Trophoblast cell (in vitro differentiated cells and primary cell): ENCODE results near the gene GUCA2A.

Experiments
- DNase-seq, 2 donors: peaks; one replicate each; pipeline ENCODE4 v3.0.0-alpha.2; 2016
- H2AFZ ChIP-seq: 2 replicates; pipeline ENCODE4 v1.6.1; 2013; ENCODE audit warnings: low read length, moderate library complexity, mild to moderate bottlenecking; ENCODE audit not compliant: insufficient read depth, poor library complexity
- H2AK5ac ChIP-seq: 2 replicates; pipeline ENCODE4 v1.6.1; 2013; ENCODE audit warnings: mild to moderate bottlenecking, low read length
- H2BK120ac ChIP-seq: 2 replicates; pipeline ENCODE4 v1.6.1; 2013; ENCODE audit warnings: low read length, mild to moderate bottlenecking, moderate library complexity; ENCODE audit not compliant: insufficient read depth, poor library complexity
- H2BK12ac ChIP-seq: 2 replicates; pipeline ENCODE4 v1.6.1; 2013; ENCODE audit warnings: mild to moderate bottlenecking, low read length, moderate library complexity
- H2BK5ac ChIP-seq: 2 replicates; pipeline ENCODE4 v1.6.1; 2013; ENCODE audit warnings: low read length, low read depth, moderate library complexity, mild to moderate bottlenecking; ENCODE audit not compliant: poor library complexity
- H3K14ac ChIP-seq: 2 replicates; pipeline ENCODE4 v1.6.1; 2013; ENCODE audit warnings: mild to moderate bottlenecking, low read length
- H3K18ac ChIP-seq: 2 replicates; pipeline ENCODE4 v1.6.1; 2013; ENCODE audit warnings: mild to moderate bottlenecking, low read length
- H3K23ac ChIP-seq: 2 replicates; pipeline ENCODE4 v1.6.1; 2013; ENCODE audit warnings: low read length
- H3K27ac ChIP-seq: 2 replicates; pipeline ENCODE4 v1.5.1; 2013; ENCODE audit warnings: low read depth, mild to moderate bottlenecking, inconsistent platforms, low read length, moderate library complexity
- H3K27me3 ChIP-seq: 2 replicates; pipeline ENCODE4 v1.6.1; 2013; ENCODE audit warnings: inconsistent platforms, mild to moderate bottlenecking, low read length, moderate library complexity; ENCODE audit not compliant: insufficient read depth
- H3K36me3 ChIP-seq, 2 experiments: 1 replicate in 1 of 2; 2 replicates in 1 of 2; pipeline ENCODE4 v1.6.1; 2013; ENCODE audit warnings: low read length in 2 of 2, mild to moderate bottlenecking in 2 of 2, moderate library complexity in 1 of 2; ENCODE audit not compliant: insufficient read depth in 2 of 2, control insufficient read depth in 1 of 2
- H3K4ac ChIP-seq: 2 replicates; pipeline ENCODE4 v1.6.1; 2013; ENCODE audit warnings: low read depth, mild to moderate bottlenecking, low read length, moderate library complexity
- H3K4me1 ChIP-seq, 2 experiments: 1 replicate in 1 of 2; 2 replicates in 1 of 2; pipeline ENCODE4 v1.6.1; 2013; ENCODE audit warnings: low read length in 2 of 2, mild to moderate bottlenecking in 2 of 2, moderate library complexity in 1 of 2; ENCODE audit not compliant: insufficient read depth in 2 of 2, control insufficient read depth in 1 of 2
- H3K4me2 ChIP-seq: 2 replicates; pipeline ENCODE4 v1.6.1; 2013; ENCODE audit warnings: inconsistent platforms, mild to moderate bottlenecking, low read length, moderate library complexity
- H3K4me3 ChIP-seq: 2 replicates; pipeline ENCODE4 v1.5.1; 2013; ENCODE audit warnings: mild to moderate bottlenecking, low read depth, low read length, inconsistent platforms
- H3K79me1 ChIP-seq: one replicate; pipeline ENCODE4 v1.6.1; 2013; ENCODE audit warnings: low read length
- H3K79me2 ChIP-seq: 2 replicates; pipeline ENCODE4 v1.6.1; 2013; ENCODE audit warnings: low read length, mild to moderate bottlenecking; ENCODE audit not compliant: control insufficient read depth, insufficient read depth, poor library complexity
- H3K9ac ChIP-seq: 2 replicates; pipeline ENCODE4 v1.6.1; 2013; ENCODE audit warnings: mild to moderate bottlenecking, low read length
- H3K9me3 ChIP-seq: 2 replicates; pipeline ENCODE4 v1.6.1; 2013; ENCODE audit warnings: low read depth, mild to moderate bottlenecking, control low read depth, inconsistent platforms, low read length; ENCODE audit not compliant: insufficient read depth
- H4K12ac ChIP-seq: 2 replicates; pipeline ENCODE4 v1.6.1; 2013; ENCODE audit warnings: low read depth, mild to moderate bottlenecking, low read length, moderate library complexity
- H4K8ac ChIP-seq: 2 replicates; pipeline ENCODE4 v1.6.1; 2013; ENCODE audit warnings: low read depth, mild to moderate bottlenecking, low read length, moderate library complexity
- H4K91ac ChIP-seq: one replicate; pipeline ENCODE4 v1.6.1; 2013; ENCODE audit warnings: low read depth, mild to moderate bottlenecking, low read length, moderate library complexity
- WGBS: extraction: QIAGEN DNeasy Blood & Tissue Kit; methylation state at CpG from one replicate; pipeline ENCODE4 v1.1.7; 2013; ENCODE audit warnings: missing lambda C conversion rate; ENCODE audit not compliant: insufficient read length, insufficient coverage; ENCODE audit errors: extremely low coverage; 5-methylcytosine and 5-hydroxymethylcytosine counted together

The GUCA2A gene

GRCh38 chr1:42195841-42196240 lies 31.3 kb upstream of the GUCA2A start:
- Histone ChIP-seq H3K9me3 (peaks cover 3% of the 10 kb centered on the region), H3K14ac (no peak overlapping the region), H2BK12ac (no peak overlapping the region), H3K4me2 (no peak overlapping the region), H2AK5ac (no peak overlapping the region), H3K79me1 (peaks cover 2% of the 10 kb centered on the region), H3K27me3 (no peaks in the 10 kb centered on the region), H3K4me3 (no peak overlapping the region), H3K18ac (no peak overlapping the region), H3K79me2 (no peaks in the 10 kb centered on the region), H3K4ac (no peak overlapping the region), H2BK5ac (no peak overlapping the region), H3K27ac (no peak overlapping the region), H3K9ac (no peak overlapping the region), H3K36me3 (peaks cover 4 to 8% of the 10 kb centered on the region in 2 experiments), H4K91ac (no peak overlapping the region), H3K23ac (no peak overlapping the region), H4K12ac (no peak overlapping the region), H2AFZ (no peak overlapping the region), H2BK120ac (no peak overlapping the region), H3K4me1 (peaks cover 0 to 1% of the 10 kb centered on the region in 2 experiments), H4K8ac (no peak overlapping the region)
- DNase-seq: peak; percentile 93 to 98
- no CpG with 5 or more reads among the region's 3 CpGs for WGBS

- no CpG with 5 or more reads among the region's 4 CpGs for WGBS
- H2BK120ac ChIP-seq: no peak overlapping the region
- H3K4ac ChIP-seq: no peak overlapping the region
Measured at GRCh38 chr1:42192106-42192505, 27.6 kb upstream of the GUCA2A start.

GRCh38 chr1:42191319-42191718 lies 26.8 kb upstream of the GUCA2A start:
- H3K4me2 ChIP-seq: no peak overlapping the region
- WGBS: no CpG with 5 or more reads among the region's 8 CpGs
- H3K14ac ChIP-seq: no peak overlapping the region
- no peak overlapping the region for H3K18ac ChIP-seq
- H4K12ac ChIP-seq: no peak overlapping the region
- no peak overlapping the region for H3K4me3 ChIP-seq
- no peak overlapping the region for H3K27ac ChIP-seq
- H2BK12ac ChIP-seq: no peak overlapping the region
- H3K79me2 ChIP-seq: no peaks in the 10 kb centered on the region
- no peak overlapping the region for H2AK5ac ChIP-seq
- H2BK5ac ChIP-seq: no peak overlapping the region
- no peak overlapping the region for H3K4ac ChIP-seq
- peak overlapping the region; percentile 28 for H3K23ac ChIP-seq
- no peak overlapping the region for H2BK120ac ChIP-seq
- no peaks in the 10 kb centered on the region for H3K27me3 ChIP-seq
- H4K8ac ChIP-seq: no peak overlapping the region
- no peak overlapping the region for H2AFZ ChIP-seq
- peaks cover 2 to 3% of the 10 kb centered on the region in 2 experiments for H3K4me1 ChIP-seq
- H3K36me3 ChIP-seq: peaks cover 4 to 8% of the 10 kb centered on the region in 2 experiments
- peak overlapping the region; percentile 4 for H4K91ac ChIP-seq
- no peak for DNase-seq
- peaks cover 2% of the 10 kb centered on the region for H3K79me1 ChIP-seq
- H3K9me3 ChIP-seq: peaks cover 3% of the 10 kb centered on the region
- no peak overlapping the region for H3K9ac ChIP-seq

More at GRCh38 chr1:42192106-42192505, 27.6 kb upstream of the GUCA2A start:
- Histone ChIP-seq H2AFZ (no peak overlapping the region), H4K12ac (no peak overlapping the region), H3K27ac (no peak overlapping the region), H3K27me3 (no peaks in the 10 kb centered on the region), H2BK12ac (no peak overlapping the region), H2AK5ac (no peak overlapping the region), H3K4me2 (no peak overlapping the region), H3K4me3 (no peak overlapping the region), H3K9me3 (peaks cover 3% of the 10 kb centered on the region), H3K4me1 (peaks cover 0 to 1% of the 10 kb centered on the region in 2 experiments), H3K79me1 (no peaks in the 10 kb centered on the region), H3K9ac (no peak overlapping the region), H3K79me2 (no peaks in the 10 kb centered on the region), H3K18ac (no peak overlapping the region), H3K36me3 (peaks cover 4 to 6% of the 10 kb centered on the region in 2 experiments), H3K14ac (no peak overlapping the region), H4K91ac (no peak overlapping the region), H4K8ac (no peak overlapping the region), H2BK5ac (no peak overlapping the region), H3K23ac (no peak overlapping the region)
- no peak for DNase-seq

- Histone ChIP-seq H2AK5ac (no peak overlapping the region), H3K9ac (no peak overlapping the region), H3K36me3 (peaks cover 4 to 8% of the 10 kb centered on the region in 2 experiments), H3K27me3 (no peaks in the 10 kb centered on the region), H3K4ac (no peak overlapping the region), H4K12ac (no peak overlapping the region), H2BK12ac (no peak overlapping the region), H3K18ac (no peak overlapping the region), H2AFZ (no peak overlapping the region), H4K91ac (no peak overlapping the region), H2BK5ac (no peak overlapping the region), H3K79me2 (no peaks in the 10 kb centered on the region), H3K14ac (no peak overlapping the region), H4K8ac (no peak overlapping the region), H3K79me1 (peaks cover 2% of the 10 kb centered on the region), H3K27ac (no peak overlapping the region), H3K4me3 (no peak overlapping the region), H3K4me2 (no peak overlapping the region), H3K9me3 (peaks cover 3% of the 10 kb centered on the region), H3K4me1 (peaks cover 2 to 3% of the 10 kb centered on the region in 2 experiments), H3K23ac (no peak overlapping the region), H2BK120ac (no peak overlapping the region)
- WGBS: no CpG with 5 or more reads among the region's 6 CpGs
- DNase-seq: peak; percentile 58 to 75
Measured at GRCh38 chr1:42189931-42190853, 25.6 kb upstream of the GUCA2A start.
